Nephron (organoid): ENCODE measurements around the gene ZNF853.
A peak's percentile ranks its signal among the peaks of the same experiment; 100 is the strongest.
"Not testable (repeated sequence)": the region's sequence is repeated elsewhere in the genome, so short reads cannot be mapped to it uniquely, and the experiment has no call there.

Experiments
- H3K27ac Mint-ChIP-seq, 3 experiments: 2 replicates each; pipeline ENCODE4 v1.8.0; 2020; ENCODE audit warnings: mixed read lengths in 3 of 3, mild to moderate bottlenecking in 2 of 3, moderate library complexity in 1 of 3
- H3K27me3 Mint-ChIP-seq: 2 replicates; pipeline ENCODE4 v1.8.0; 2021; ENCODE audit warnings: low read depth, mild to moderate bottlenecking, moderate library complexity, mixed read lengths
- H3K36me3 Mint-ChIP-seq: 2 replicates; pipeline ENCODE4 v1.8.0; 2020; ENCODE audit warnings: low read depth, mixed read lengths
- H3K4me1 Mint-ChIP-seq: 2 replicates; pipeline ENCODE4 v1.8.0; 2020; ENCODE audit warnings: mixed read lengths
- H3K4me3 Mint-ChIP-seq, 3 experiments: 2 replicates each; pipeline ENCODE4 v1.8.0; 2020; ENCODE audit warnings: mild to moderate bottlenecking in 3 of 3, mixed read lengths in 3 of 3, moderate library complexity in 2 of 3
- H3K9me3 Mint-ChIP-seq: 2 replicates; pipeline ENCODE4 v1.8.0; 2020; ENCODE audit warnings: mixed read lengths
- CTCF ChIP-seq, 3 experiments: fragments of 200-600 bp; sonication (generic); IDR thresholded peaks; one replicate each; pipeline ENCODE4 v1.5.0; 2021; ENCODE audit warnings: antibody characterized with exemption in 3 of 3; ENCODE audit not compliant: unreplicated experiment in 3 of 3

The ZNF853 gene

GRCh38 chr7:6576024-6576866 is 39.2 kb upstream of the ZNF853 start:
- peak overlapping the region in 1 of 3 experiments; percentile 72 for H3K27ac Mint-ChIP-seq
- no peak for TF ChIP-seq CTCF (IDR thresholded peaks at IDR 0.05; ENCODE audit: unreplicated experiment in 3 of 3)
- H3K4me3 Mint-ChIP-seq: peak overlapping the region; percentile 60 to 83 (median 75)
- H3K4me1 Mint-ChIP-seq: no peaks in the 10 kb centered on the region
- peaks cover 13% of the 10 kb centered on the region for H3K36me3 Mint-ChIP-seq
- no peaks in the 10 kb centered on the region for H3K9me3 Mint-ChIP-seq
- H3K27me3 Mint-ChIP-seq: peaks cover 3% of the 10 kb centered on the region

GRCh38 chr7:6576867-6577368 is 38.5 kb upstream of the ZNF853 start:
- H3K4me1 Mint-ChIP-seq, H3K27me3 Mint-ChIP-seq, H3K9me3 Mint-ChIP-seq, H3K27ac Mint-ChIP-seq: not testable (repeated sequence)
- Mint-ChIP-seq H3K36me3 (peaks cover 19% of the 10 kb centered on the region), H3K4me3 (peak overlapping the region; percentile 97 to 98 (median 97))

GRCh38 chr7:6577369-6578113 is 37.9 kb upstream of the ZNF853 start, which contains the start of gene ZDHHC4:
Gene ZDHHC4, plus strand, starts transcription at chr7:6577454. Its CDS starts 3,108 bp downstream, at chr7:6580562.
- no peaks in the 10 kb centered on the region for H3K4me1 Mint-ChIP-seq
- H3K27ac Mint-ChIP-seq: peak within 1 kb of the TSS; percentile 92 to 97 (median 96)
- H3K4me3 Mint-ChIP-seq: peak within 1 kb of the TSS; percentile 97 to 98 (median 97)
- H3K9me3 Mint-ChIP-seq: no peaks in the 10 kb centered on the region
- no peak for TF ChIP-seq CTCF (IDR thresholded peaks at IDR 0.05; ENCODE audit: unreplicated experiment in 3 of 3)
- peaks cover 3% of the 10 kb centered on the region for H3K27me3 Mint-ChIP-seq
- H3K36me3 Mint-ChIP-seq: peaks cover 25% of the 10 kb centered on the region

- Mint-ChIP-seq H3K27me3 (no peaks in the 10 kb centered on the region), H3K4me3 (peak overlapping the region; percentile 97 to 98 (median 97)), H3K36me3 (peaks cover 28% of the 10 kb centered on the region), H3K9me3 (no peaks in the 10 kb centered on the region), H3K4me1 (no peaks in the 10 kb centered on the region), H3K27ac (peak overlapping the region; percentile 85 to 97 (median 92))
- TF ChIP-seq CTCF (IDR thresholded peaks at IDR 0.05; ENCODE audit: unreplicated experiment in 3 of 3): no peak
Measured at GRCh38 chr7:6578114-6579084, 37.0 kb upstream of the ZNF853 start.

- peak overlapping the region in 2 of 3 experiments; percentile 82 to 92 for H3K27ac Mint-ChIP-seq
Measured at GRCh38 chr7:6579446-6579845, 36.0 kb upstream of the ZNF853 start.

GRCh38 chr7:6585746-6586432 is 29.5 kb upstream of the ZNF853 start:
- not testable (repeated sequence) for H3K27me3 Mint-ChIP-seq, H3K4me1 Mint-ChIP-seq, H3K27ac Mint-ChIP-seq, H3K9me3 Mint-ChIP-seq
- Mint-ChIP-seq H3K4me3 (peak overlapping the region in 1 of 3 experiments; percentile 43), H3K36me3 (peaks cover 66% of the 10 kb centered on the region)

More at GRCh38 chr7:6579446-6579845, 36.0 kb upstream of the ZNF853 start:
- Mint-ChIP-seq H3K36me3 (peaks cover 35% of the 10 kb centered on the region), H3K27me3 (no peaks in the 10 kb centered on the region), H3K4me1 (no peaks in the 10 kb centered on the region), H3K9me3 (no peaks in the 10 kb centered on the region), H3K4me3 (peak overlapping the region; percentile 97 to 98 (median 97))
- peak in 2 of 3 experiments; percentile 16 to 21 for TF ChIP-seq CTCF (IDR thresholded peaks at IDR 0.05; ENCODE audit: unreplicated experiment in 3 of 3)
